Measurements from ENCODE around the gene SYNGAP1. TPM values are rescaled to one million over a fixed set of nuclear protein-coding genes. Genes with fewer than 3 reads are reported as not detected.

SYNGAP1 gene
- total and polyA plus RNA-seq, 4 donors, result 0.32 to 1.8 (median 1.1) TPM

GRCh38 chr6:33418690-33419291 is 1.1 kb upstream of the SYNGAP1 start:
- no peaks in the 10 kb centered on the region for H3K9me3 ChIP-seq (ENCODE audit: control insufficient read depth in 4 of 4, low read length in 3 of 4)
- H3K27ac ChIP-seq (ENCODE audit: low read depth in 1 of 2, low read length in 2 of 2), result peak overlapping the region; percentile 80 to 89
- TF ChIP-seq, protein P1, sequence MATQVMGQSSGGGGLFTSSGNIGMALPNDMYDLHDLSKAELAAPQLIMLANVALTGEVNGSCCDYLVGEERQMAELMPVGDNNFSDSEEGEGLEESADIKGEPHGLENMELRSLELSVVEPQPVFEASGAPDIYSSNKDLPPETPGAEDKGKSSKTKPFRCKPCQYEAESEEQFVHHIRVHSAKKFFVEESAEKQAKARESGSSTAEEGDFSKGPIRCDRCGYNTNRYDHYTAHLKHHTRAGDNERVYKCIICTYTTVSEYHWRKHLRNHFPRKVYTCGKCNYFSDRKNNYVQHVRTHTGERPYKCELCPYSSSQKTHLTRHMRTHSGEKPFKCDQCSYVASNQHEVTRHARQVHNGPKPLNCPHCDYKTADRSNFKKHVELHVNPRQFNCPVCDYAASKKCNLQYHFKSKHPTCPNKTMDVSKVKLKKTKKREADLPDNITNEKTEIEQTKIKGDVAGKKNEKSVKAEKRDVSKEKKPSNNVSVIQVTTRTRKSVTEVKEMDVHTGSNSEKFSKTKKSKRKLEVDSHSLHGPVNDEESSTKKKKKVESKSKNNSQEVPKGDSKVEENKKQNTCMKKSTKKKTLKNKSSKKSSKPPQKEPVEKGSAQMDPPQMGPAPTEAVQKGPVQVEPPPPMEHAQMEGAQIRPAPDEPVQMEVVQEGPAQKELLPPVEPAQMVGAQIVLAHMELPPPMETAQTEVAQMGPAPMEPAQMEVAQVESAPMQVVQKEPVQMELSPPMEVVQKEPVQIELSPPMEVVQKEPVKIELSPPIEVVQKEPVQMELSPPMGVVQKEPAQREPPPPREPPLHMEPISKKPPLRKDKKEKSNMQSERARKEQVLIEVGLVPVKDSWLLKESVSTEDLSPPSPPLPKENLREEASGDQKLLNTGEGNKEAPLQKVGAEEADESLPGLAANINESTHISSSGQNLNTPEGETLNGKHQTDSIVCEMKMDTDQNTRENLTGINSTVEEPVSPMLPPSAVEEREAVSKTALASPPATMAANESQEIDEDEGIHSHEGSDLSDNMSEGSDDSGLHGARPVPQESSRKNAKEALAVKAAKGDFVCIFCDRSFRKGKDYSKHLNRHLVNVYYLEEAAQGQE (IDR thresholded peaks at IDR 0.05), result no peak
- TF ChIP-seq ATF3 (IDR thresholded peaks at IDR 0.05) (no peak), SP1 (IDR thresholded peaks at IDR 0.05) (no peak), MAX (IDR thresholded peaks at IDR 0.05) (no peak), FOXA2 (IDR thresholded peaks at IDR 0.05) (no peak), EGR1 (IDR thresholded peaks at IDR 0.05; ENCODE audit: low read depth in 2 of 2) (no peak), RAD21 (IDR thresholded peaks at IDR 0.05) (no peak), NR2F2 (IDR thresholded peaks at IDR 0.05) (no peak), HNF4A (conservative IDR thresholded peaks at IDR 0.05) (no peak), GABPA (IDR thresholded peaks at IDR 0.05 in 1 of 2, conservative IDR thresholded peaks at IDR 0.05 in 1 of 2) (no peak), JUND (IDR thresholded peaks at IDR 0.05) (no peak), YY1 (IDR thresholded peaks at IDR 0.05) (no peak), TAF1 (conservative IDR thresholded peaks at IDR 0.05) (no peak), FOXA1 (IDR thresholded peaks at IDR 0.05) (no peak), CTCF (IDR thresholded peaks at IDR 0.05; ENCODE audit: low read depth, low read length, missing input control) (no peak), RXRA (IDR thresholded peaks at IDR 0.05) (no peak), HNF4G (IDR thresholded peaks at IDR 0.05) (no peak)
- TF ChIP-seq, protein P2, sequence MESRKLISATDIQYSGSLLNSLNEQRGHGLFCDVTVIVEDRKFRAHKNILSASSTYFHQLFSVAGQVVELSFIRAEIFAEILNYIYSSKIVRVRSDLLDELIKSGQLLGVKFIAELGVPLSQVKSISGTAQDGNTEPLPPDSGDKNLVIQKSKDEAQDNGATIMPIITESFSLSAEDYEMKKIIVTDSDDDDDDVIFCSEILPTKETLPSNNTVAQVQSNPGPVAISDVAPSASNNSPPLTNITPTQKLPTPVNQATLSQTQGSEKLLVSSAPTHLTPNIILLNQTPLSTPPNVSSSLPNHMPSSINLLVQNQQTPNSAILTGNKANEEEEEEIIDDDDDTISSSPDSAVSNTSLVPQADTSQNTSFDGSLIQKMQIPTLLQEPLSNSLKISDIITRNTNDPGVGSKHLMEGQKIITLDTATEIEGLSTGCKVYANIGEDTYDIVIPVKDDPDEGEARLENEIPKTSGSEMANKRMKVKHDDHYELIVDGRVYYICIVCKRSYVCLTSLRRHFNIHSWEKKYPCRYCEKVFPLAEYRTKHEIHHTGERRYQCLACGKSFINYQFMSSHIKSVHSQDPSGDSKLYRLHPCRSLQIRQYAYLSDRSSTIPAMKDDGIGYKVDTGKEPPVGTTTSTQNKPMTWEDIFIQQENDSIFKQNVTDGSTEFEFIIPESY (IDR thresholded peaks at IDR 0.05), result no peak
- WGBS, result 53% methylated on average over 8 of the region's 8 CpGs
- peak overlapping the region; percentile 21 to 53 (median 51) for H3K4me3 ChIP-seq (ENCODE audit: low read depth in 1 of 3, low read length in 3 of 3)
- no peak for DNase-seq (ENCODE audit: low spot score)
- peak overlapping the region in 1 of 2 donors; percentile 63 for H3K9ac ChIP-seq (ENCODE audit: low read depth in 1 of 2, low read length in 2 of 2)
- peaks cover 6 to 16% (median 12%) of the 10 kb centered on the region in 4 donors for H3K36me3 ChIP-seq (ENCODE audit: control insufficient read depth in 4 of 4, insufficient read depth in 3 of 4, low read depth in 1 of 4, low read length in 3 of 4)
- no peaks in the 10 kb centered on the region for H3K27me3 ChIP-seq (ENCODE audit: control insufficient read depth in 4 of 4, insufficient read depth in 4 of 4, low read length in 3 of 4)
- peaks cover 10 to 31% (median 21%) of the 10 kb centered on the region in 4 donors for H3K4me1 ChIP-seq (ENCODE audit: control insufficient read depth in 4 of 4, insufficient read depth in 4 of 4, low read length in 3 of 4)

Measured in liver (tissue), 9 donors.